GM19025 (cell line): ENCODE measurements around the gene FSTL1.

Source experiments
- ATAC-seq: cut with Tn5 transposase; IDR thresholded peaks from one replicate; pipeline ENCODE4 v1.9.1; 2021; ENCODE audit warnings: mild to moderate bottlenecking, low read depth, moderate library complexity; ENCODE audit not compliant: unreplicated experiment

The FSTL1 gene

DNA sequence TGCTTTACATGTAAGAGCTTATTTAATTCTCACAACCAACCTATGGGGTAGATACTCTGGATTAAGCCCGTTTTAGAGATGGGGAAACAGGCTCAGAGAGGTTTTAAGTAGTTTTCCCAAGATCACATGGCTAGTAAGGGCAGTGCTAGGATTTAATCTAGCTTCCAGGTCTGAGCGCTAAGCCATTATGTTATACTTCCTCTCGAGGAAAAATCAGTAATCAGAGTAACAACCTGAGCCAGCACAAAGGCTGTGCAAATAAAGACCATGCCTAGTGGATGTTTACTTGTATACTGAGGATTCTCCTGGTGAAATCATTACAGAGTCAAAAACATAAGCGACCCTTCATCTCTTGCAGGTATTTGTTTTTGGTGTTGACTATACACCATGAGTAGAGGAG, 9.0 kb downstream of the FSTL1 start:
- no peak for ATAC-seq

DNA sequence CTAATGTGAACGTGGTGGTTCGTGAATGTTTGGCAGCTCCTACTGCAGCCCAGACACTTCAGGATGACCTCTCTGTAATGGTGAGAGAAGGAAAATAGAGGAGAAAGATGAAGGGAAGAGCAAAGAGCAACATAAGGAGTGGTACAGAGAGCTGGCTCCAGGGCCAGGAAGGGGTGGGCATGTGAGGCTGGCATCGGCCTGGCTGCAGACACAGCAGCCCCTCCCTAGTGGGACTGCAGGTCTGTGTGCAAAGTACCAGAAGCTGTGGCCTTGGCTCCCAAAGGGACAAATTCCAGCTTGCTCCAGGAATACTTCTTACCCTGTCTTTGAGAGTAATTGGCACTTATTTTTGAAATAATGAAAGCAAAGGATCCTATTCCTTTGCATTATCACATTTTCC, 10.0 kb downstream of the FSTL1 start:
- no peak for ATAC-seq

DNA sequence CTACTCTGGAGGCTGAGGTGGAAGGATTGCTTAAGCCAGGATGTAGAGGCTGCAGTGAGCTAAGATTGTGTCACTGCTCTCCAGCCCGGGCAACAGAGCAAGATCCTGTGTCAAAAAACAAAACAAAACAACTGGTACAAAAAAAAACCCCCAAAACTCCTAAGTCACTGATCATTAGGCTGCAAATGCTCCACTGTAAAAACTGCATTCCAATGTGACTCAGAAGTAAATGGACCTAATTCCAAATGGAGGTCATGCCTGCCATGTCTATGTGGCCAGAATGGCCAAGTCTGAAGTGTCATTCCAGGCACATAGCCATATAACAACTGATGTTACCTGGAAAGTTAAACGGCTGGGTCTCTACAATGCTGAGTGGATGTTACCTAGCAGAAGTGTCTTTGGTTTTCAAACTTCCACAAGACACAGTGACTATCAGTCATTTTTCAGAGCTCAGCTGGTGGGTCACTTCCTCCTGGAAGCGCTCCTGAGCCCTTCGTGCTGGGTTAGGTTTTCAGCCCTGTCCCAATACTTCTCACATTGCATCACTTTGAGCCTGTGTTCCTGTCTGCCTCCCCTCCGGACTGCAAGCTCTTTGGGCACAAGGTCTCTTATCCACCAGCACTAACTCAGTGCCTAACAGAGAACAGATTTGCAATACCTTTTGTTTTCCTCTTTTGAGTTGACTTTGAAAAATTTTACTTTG, 10.6 kb downstream of the FSTL1 start:
- ATAC-seq, result no peak

DNA sequence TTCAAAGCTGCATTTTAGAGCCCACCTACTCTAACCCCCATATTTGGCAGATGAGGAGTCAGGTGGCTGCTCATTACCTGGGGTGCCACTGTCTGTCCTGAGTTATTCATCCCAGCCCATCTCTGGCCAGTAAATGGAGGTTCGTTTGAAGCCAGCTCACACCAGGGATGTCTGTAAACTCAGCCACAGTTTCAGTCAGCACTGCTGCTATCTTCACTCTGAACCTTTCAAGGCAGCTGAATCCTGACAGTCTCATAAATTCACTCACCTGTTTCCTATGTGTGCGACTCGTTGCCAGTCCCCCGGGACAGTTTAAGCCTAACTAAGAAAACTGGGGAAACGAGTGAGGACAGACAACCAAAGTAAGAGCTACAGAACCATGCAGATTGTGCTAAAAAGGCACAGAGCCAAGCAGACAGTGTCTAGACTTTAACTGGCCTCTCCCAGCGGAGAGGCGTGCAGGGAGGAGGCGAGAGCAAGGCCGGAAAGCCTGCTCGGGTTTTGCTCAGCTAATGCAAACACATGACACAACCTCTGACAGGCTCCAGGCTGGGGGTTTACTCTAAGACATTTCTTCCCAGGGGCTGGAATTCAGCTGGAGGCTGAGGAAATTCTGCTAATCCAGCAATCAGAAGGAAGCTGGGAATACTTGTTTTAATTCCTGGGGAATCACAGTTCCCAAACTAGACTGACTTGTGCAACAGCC, 12.0 kb downstream of the FSTL1 start:
- ATAC-seq, result no peak

DNA sequence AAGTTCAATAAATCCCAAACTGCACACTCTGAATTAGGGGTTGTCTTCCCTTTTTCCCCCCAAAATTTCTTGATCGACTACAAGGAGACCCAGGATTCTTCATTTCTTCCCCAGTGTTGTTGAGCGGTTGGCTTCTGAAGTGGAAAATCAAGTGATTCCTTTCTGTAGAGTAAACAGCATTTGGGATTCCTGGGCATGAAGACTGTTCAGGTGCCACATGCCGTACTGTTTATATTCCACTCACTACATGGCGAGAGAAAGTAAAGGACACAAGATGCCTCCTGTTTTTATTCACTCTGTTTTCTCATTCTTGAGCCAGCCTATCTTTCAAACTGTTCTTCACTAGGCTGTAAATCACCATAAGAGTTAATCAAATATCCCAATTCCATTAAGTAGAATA, 12.6 kb downstream of the FSTL1 start:
- no peak for ATAC-seq

DNA sequence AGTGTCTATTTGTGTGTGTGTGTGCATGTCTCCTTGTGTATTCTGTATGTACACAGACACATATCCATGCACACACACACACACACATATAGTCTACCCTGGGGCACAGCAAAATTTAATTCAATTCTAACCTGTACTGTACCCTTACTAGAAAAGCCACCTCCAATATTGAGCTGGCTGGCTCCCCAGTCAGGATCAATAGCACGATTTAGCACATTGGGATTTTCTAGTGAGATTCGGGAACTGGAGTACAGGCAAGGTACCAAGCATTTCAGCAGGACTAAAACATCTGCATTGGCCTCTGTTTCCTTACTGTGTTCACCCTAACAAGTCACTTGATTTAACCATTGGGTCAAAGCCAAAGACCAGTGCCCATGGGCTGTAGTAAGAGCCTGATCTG, 13.2 kb downstream of the FSTL1 start:
- ATAC-seq, result no peak

DNA sequence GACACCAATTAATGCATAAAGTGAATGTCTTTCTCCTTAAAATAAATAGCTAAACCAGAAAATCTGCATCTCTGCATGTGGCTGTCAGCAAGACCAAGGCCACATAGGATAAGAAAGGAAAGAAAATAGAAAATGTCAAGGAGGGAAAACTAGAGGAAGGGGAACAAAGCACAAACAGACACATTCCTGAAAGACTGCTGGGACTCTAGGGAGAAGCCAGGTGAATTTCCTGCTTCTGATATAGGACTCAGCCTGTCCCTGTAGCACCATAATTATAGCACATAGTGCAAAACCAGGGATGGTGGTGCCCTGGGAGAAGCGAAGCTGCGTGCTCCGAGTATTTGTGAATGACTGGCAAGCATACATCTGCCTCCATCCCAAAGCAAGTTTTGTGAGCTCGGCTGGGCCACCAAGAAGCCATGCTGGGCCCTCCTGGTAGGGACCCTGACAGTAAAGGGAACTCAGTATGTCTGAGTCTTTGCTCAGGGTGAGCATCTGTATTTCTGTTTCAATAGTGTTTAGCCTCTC, 14.2 kb downstream of the FSTL1 start:
- no peak for ATAC-seq

DNA sequence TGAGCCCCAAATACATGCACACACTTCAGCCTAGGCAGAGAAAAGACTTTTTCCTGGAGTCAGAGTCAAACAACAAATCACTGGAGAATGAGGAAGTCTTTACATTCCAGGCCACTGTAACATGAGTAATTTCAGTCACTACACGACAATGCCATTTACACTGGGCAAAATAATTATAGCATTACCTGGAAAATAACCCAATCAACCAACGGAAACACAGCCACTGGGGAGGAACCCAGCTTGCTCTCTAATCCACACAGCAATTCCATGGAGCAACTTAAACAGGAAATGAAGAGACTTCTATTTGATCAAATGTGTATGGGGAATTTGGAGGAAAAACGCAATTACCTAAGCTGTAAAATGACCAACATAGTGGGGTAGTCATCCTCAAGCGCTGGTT, 15.2 kb downstream of the FSTL1 start:
- ATAC-seq, result no peak

DNA sequence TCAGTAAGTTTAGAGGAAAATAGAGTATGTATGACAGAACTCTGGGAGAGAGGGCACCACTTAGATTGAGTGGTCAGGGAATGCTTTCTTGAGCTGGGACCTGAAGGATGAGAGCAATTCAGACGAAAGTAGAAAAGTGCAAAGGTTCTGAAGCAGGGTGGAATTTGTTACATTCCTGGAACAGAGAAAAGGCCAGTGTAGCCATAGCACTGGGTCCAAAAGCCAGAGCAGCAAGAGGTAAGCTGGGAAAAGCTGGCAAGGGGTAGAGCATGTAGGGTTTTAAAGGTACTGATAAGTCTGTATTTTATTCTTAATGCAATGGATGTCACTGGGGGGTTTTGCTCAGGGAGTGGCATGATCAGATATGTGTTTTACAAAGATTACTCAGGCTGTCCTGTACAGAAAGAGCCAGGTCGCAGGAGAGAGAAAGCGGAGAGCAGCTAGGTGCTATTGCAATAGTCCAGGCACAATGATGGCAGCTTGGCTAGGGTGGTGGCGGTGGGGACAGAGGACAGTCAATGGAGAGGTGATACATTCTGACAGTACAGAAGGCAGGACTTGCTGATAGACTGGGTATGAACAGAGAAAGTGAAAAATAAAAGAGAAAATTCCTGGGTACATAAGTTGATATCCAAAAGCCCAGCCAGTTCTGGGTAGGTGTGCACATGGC, 17.0 kb downstream of the FSTL1 start:
- no peak for ATAC-seq

DNA sequence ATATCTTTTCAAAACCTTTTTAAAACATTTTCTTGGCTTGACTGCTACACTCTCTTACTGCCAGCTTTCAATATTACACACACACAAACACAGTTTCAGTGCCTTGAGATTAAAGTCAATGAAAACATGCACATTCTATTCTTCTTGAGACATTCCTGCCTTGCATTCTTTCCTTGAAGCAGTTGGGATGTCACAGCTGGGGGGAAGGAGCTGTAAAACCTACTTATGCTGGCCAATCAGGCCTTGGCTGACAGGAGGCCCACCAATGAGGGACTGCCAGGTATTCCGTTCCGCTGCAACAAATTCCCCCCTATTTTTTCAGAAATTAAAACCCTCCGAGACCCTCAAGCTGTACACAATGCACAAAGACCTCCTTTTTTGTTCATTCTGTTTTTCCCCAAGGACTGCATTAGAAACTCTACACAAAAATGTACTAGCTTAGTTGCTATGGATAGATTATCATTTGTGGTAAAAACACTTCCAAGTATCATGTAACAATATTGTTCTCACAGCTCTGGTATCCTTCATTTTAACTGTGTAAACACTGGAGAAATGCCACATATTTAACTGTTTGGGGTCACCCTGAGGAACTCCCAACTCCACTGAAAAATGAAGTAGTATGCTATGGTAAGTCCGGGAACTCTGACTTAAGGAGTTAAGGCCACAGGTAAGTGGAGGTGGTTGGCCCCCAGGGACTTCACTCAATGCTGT, 18.5 kb downstream of the FSTL1 start:
- ATAC-seq, result no peak

DNA sequence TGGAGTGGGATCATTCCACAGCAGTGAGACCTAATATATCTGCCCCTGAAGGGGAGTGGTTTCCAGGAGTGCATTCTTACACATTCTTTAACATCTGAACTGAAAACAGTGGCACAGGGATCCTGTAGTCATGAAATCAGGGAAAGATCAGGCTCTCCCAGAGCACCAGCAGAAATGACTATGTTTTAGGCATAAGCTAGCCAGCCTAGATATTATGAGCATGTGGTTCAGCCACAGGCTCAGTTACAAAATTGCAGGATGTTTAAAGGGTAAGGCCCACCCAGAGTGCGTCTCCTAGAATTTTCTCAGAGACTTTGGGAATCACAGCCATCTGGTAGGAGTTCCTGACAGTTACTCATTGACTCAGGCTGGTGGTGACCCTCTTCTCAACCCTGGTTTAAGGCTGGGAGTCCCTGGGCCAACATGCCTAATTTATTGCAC, 20.9 kb downstream of the FSTL1 start:
- ATAC-seq, result no peak

DNA sequence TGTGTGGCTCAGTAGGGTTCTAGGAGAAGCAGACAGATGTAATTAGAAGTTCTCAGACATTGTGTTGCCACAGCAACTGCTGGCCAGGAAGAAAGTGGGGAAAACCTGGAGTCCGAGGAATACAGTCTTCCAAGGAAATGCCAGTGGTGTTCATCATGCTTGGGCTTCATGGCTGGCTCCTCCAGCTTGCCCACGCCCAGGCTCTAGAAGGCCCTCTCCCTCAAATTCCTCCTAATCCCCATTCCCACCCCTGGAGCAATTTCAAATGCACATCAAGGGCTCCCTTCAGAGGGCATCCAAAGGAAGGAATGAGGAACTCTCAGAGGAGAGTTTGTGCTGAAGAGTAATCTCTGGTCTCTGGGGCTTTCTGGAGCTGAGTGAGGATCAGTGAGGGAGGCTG, 21.9 kb downstream of the FSTL1 start:
- ATAC-seq, result no peak

DNA sequence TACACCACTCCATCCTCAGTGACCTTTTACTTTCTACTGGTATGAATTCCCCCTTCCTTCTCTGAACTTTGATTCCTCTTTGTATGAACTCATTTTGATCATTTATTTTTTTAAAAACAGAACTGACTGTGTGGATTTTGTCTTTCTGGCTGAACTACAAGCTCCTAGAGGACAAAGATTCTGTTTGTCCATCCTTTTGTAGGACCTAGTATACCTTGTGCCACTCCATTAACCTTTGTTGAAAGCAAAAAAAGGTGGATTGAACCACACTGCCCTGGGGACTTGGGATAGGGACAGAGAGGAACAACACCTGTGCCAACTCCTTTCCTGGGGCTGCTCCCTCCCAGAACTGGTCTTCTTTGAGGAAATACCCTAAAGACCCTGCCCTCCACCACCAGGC, 23.6 kb downstream of the FSTL1 start:
- no peak for ATAC-seq

DNA sequence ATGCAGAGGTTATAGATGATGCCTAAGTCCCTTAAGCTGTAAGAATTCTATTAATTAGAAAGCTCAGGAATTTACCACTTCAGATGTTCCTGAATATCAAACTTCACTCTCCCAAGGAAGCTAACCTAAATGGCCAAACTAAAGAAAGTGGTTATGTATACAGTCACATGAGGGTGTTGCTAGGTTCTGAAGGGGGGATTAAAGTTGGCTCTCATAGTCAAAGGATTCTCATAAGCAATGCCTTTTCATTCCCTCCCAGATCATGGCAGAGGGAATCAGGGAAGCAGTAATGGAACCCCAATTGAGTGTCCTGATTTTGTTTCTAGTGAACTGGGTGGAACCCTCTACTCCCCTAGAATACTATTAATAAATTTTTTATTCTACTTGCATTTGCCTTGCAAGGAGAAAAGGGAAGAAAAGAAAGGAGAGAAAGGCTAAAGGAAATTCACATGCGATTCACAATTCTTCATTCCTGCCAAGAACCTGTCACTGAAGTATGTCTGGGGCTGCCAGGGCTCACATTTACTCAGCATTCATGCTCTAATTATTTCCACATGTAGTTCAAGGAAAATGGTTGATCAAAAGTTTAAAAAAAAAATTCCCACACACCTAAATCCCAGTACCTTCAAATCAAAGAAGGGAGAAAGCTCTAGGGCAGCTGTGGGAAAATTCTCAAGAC, 25.1 kb downstream of the FSTL1 start:
- ATAC-seq, result no peak

DNA sequence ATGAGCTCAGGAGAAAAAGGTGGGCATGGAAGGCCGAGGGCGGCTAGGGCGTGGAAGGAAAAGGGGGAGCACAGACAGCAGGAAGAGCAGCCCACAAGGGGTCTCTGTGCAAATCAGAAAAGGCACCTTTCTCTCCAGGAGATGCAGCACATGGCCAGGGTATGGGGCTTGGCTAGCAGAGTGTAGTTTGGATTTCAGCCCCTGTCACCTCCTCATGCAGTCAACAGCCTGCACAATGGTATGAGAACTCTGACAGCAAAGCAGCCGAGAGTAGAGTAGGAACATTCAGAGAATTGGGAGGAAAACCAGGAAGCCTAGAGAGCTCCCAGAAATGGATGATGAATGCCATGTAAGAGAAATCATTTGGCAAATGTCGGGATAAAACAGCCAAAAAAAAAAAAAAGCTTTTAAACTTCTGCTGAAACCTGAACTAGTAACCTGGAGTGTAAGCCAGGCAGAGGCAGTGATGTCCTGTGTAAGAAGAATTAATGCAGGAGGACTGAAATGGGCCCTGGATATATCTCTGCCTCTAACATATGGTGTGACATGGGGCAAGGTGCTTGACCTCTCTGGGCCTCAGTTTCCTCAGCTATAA, 25.7 kb downstream of the FSTL1 start:
- no peak for ATAC-seq

DNA sequence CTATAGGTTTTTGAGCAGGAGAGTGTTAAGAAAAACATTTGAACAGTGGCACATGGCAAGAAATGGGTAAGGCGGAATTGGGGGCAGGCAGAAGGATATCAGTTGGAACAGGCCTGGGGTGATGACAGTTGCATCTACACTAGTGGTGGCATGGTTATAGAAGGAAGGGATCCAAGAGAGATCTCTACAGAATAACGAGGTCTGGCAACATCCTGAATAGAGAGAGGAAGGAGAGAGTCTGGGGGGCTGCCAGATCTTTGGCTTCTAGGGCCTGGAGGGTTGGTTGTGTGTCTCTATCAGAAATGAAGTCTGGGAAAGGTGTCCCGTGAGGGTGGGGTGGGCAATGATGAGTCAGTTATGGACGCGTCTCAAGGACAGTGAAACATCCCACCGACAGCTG, 26.3 kb downstream of the FSTL1 start:
- no peak for ATAC-seq

DNA sequence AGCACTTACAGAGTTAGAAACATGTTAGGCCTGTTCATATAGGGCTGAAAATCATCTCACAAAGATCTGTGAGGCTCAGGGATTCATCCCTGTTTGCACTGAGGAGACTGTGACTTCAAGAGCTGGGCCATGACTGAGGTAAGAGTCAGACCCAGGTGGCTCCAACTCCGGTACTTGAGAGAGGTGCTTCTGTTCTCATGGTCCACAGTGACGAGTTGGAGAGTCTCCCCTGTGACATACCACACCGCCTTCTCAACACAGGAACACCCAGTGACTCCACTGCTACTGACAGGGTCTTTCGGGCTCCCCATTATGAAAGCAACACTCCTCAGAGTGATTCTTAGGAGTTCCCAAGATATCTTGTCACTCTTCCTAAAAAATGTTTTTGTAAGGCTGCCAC, 27.4 kb downstream of the FSTL1 start:
- no peak for ATAC-seq

DNA sequence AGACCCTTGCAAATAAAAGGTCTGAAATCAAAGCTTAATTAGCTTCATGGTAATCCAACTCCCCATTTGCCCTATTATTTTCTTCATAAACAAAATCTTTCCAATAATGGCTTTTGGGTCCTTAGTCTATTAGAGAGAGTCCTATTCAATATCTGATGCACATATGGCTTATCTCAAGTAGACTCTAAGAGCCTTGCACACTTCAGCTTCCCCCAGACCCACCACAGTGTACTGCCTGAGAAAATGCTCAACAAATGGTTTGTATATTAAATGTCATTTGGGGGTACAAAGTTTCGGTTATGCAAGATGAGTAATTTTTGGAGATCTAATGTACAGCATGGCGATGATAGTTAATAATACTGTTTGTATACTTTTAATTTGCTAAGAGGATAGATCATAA, 28.9 kb downstream of the FSTL1 start:
- no peak for ATAC-seq

DNA sequence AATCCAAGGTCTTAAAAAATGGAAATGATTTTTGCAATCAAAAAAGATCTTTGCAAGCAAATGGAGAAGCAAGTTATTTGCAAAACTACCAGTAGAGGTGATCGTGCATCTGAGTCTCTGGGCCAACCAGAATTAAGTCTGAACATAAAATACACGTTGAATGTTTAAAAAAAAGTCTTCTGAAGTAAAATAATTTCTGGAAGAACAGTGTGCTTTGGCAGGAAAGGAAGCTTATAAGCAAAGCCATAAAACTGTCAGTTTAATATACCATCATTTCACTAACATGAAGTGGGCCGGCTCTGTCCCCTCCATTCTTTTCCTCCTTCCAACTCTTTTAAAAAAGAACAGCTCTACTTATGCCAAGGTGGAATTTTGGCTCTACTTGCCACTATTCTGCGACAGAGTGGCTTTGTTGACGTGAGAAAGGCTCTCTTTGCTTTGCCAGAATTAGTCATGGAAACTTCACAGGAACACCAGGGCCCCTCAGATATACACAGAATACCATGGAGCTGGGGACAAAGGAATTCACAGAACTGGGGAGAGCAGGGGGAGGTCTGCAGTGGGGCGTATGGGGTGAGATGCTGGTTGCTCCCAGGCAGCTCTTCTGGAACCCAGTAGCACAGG, 29.8 kb downstream of the FSTL1 start:
- ATAC-seq, result no peak

DNA sequence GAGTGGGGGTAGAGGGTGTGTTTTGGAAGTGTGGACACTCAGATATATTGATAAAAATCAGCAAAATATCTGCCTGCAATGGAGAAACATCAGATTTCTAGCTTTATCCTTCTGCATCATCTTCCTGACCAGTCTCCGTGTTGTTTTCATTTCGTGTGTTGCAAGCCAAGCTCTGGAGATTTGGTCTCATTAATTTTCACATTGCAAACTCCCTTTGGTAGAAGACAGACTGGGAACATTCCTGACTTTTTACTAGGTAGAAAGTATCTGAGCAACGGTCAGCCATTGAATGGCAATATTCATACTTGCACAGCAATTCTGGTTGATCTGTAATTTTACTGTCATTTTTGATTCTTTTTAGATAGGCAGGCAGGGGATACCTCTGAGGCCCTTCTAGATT, 30.4 kb downstream of the FSTL1 start:
- no peak for ATAC-seq
